HepG2 (cell line): ENCODE measurements around the gene EEF1A1. TPM values are rescaled to one million over a fixed set of nuclear protein-coding genes. Genes with fewer than 3 reads are reported as not detected.

Experiments used
- CSRNP1 ChIP-seq: sonication (generic); formaldehyde crosslinking; IDR thresholded peaks from 2 replicates; pipeline ENCODE4 v1.8.1; 2023; ENCODE audit warnings: mild to moderate bottlenecking, missing genetic modification reagents
- FOXA1 ChIP-seq, 2 experiments: fragments of 450-650 bp in 1 of 2; sonication (generic) in 1 of 2; formaldehyde crosslinking in 1 of 2; IDR thresholded peaks; 2 replicates each; pipeline versions ENCODE4 v1.4.0 to v1.6.1; 2016 to 2020; ENCODE audit warnings: missing genetic modification reagents in 1 of 2
- HNF1B ChIP-seq: sonication (generic); formaldehyde crosslinking; IDR thresholded peaks from 2 replicates; pipeline ENCODE4 v1.5.1; 2020; ENCODE audit warnings: mild to moderate bottlenecking, moderate library complexity, missing genetic modification reagents
- ISL2 ChIP-seq: sonication (generic); formaldehyde crosslinking; IDR thresholded peaks from 2 replicates; pipeline ENCODE4 v1.5.0; 2020; ENCODE audit warnings: missing genetic modification reagents
- KAT2B ChIP-seq: fragments of 150-350 bp; IDR thresholded peaks from 2 replicates; pipeline ENCODE4 v1.6.1; 2014; ENCODE audit warnings: low read depth, low read length, borderline replicate concordance
- NFKBIZ ChIP-seq: IDR thresholded peaks from 2 replicates; pipeline ENCODE4 v1.6.1; 2018; ENCODE audit warnings: missing genetic modification reagents, missing compliant biosample characterization
- NFYB ChIP-seq: sonication (generic); formaldehyde crosslinking; IDR thresholded peaks from 2 replicates; pipeline ENCODE4 v1.4.0; 2020; ENCODE audit warnings: missing genetic modification reagents
- NFYC ChIP-seq: IDR thresholded peaks from 2 replicates; pipeline ENCODE4 v1.6.1; 2016; ENCODE audit warnings: missing genetic modification reagents, missing compliant biosample characterization
- PHF8 ChIP-seq: sonication (generic); formaldehyde crosslinking; IDR thresholded peaks from 2 replicates; pipeline ENCODE4 v1.5.0; 2020; ENCODE audit warnings: missing genetic modification reagents
- PLSCR1 ChIP-seq: sonication (generic); formaldehyde crosslinking; IDR thresholded peaks from 2 replicates; pipeline ENCODE4 v1.5.0; 2020; ENCODE audit warnings: missing genetic modification reagents, mild to moderate bottlenecking, borderline replicate concordance
- SKIL ChIP-seq: sonication (generic); formaldehyde crosslinking; IDR thresholded peaks from 2 replicates; pipeline ENCODE4 v1.8.0; 2022; ENCODE audit warnings: missing genetic modification reagents, mild to moderate bottlenecking, moderate library complexity, borderline replicate concordance
- SRSF1 ChIP-seq: fragments of 200-400 bp; formaldehyde crosslinking; optimal IDR thresholded peaks from 2 replicates; pipeline ENCODE3; 2017; ENCODE audit warnings: mild to moderate bottlenecking, low read depth, low read length, moderate library complexity
- TCF7L2 ChIP-seq: IDR thresholded peaks from 2 replicates; pipeline ENCODE4 v1.6.1; 2011; ENCODE audit warnings: mild to moderate bottlenecking, low read depth, low read length, moderate library complexity
- ZBTB38 ChIP-seq: sonication (generic); formaldehyde crosslinking; IDR thresholded peaks from 2 replicates; pipeline ENCODE4 v1.5.1; 2020; ENCODE audit warnings: mild to moderate bottlenecking, missing genetic modification reagents
- ZBTB7B ChIP-seq: sonication (generic); formaldehyde crosslinking; IDR thresholded peaks from 2 replicates; pipeline ENCODE4 v1.4.0; 2020; ENCODE audit warnings: missing genetic modification reagents
- ZNF326 ChIP-seq: sonication (generic); formaldehyde crosslinking; IDR thresholded peaks from 2 replicates; pipeline ENCODE4 v1.4.0; 2020; ENCODE audit warnings: missing genetic modification reagents, borderline replicate concordance
- ZNF501 ChIP-seq: sonication (generic); formaldehyde crosslinking; IDR thresholded peaks from 2 replicates; pipeline ENCODE4 v1.5.1; 2020; ENCODE audit warnings: mild to moderate bottlenecking, moderate library complexity, missing genetic modification reagents
- ZNF607 ChIP-seq: sonication (generic); formaldehyde crosslinking; IDR thresholded peaks from 2 replicates; pipeline ENCODE4 v1.5.1; 2020; ENCODE audit warnings: missing genetic modification reagents, mild to moderate bottlenecking, borderline replicate concordance
- ZNF788 ChIP-seq: sonication (generic); formaldehyde crosslinking; IDR thresholded peaks from 2 replicates; pipeline ENCODE4 v1.5.0; 2020; ENCODE audit warnings: mild to moderate bottlenecking, missing genetic modification reagents, borderline replicate concordance
- polyA plus RNA-seq, 8 experiments: library from polyadenylated mRNA; depleted of rRNA in 3 of 8; stranded (reverse) in 7 of 8; unstranded in 1 of 8; fragments of >200 nt; fragmentation: Illumina TruSeq in 4 of 8; extraction: Trizol in 4 of 8; gene quantifications; 2 replicates each; pipeline versions ENCODE4 v1.2.1 to v1.2.3, GENCODE V29; 2011 to 2016; ENCODE audit warnings: low read depth in 4 of 8, missing spikeins in 1 of 8, mixed read lengths in 1 of 8; ENCODE audit not compliant: insufficient read depth in 1 of 8
- total RNA-seq, 5 experiments: library from RNA; depleted of rRNA; stranded (reverse); fragments of >200 nt; fragmentation: Illumina TruSeq; extraction: Trizol; gene quantifications; 2 replicates each; pipeline ENCODE4 v1.2.3, GENCODE V29; 2016; ENCODE audit warnings: low read depth in 1 of 5
- TF ChIP-seq, protein P1 (sequence below): sonication (generic); formaldehyde crosslinking; IDR thresholded peaks from 2 replicates; pipeline ENCODE4 v1.8.1; 2023; ENCODE audit warnings: mild to moderate bottlenecking, missing genetic modification reagents

The EEF1A1 gene
- total and polyA plus RNA-seq, 2 of the 13 experiments (the other 11 are each of a cell fraction or from before 2014, with no cell fraction given) = 13,726 to 17,172 TPM

DNA sequence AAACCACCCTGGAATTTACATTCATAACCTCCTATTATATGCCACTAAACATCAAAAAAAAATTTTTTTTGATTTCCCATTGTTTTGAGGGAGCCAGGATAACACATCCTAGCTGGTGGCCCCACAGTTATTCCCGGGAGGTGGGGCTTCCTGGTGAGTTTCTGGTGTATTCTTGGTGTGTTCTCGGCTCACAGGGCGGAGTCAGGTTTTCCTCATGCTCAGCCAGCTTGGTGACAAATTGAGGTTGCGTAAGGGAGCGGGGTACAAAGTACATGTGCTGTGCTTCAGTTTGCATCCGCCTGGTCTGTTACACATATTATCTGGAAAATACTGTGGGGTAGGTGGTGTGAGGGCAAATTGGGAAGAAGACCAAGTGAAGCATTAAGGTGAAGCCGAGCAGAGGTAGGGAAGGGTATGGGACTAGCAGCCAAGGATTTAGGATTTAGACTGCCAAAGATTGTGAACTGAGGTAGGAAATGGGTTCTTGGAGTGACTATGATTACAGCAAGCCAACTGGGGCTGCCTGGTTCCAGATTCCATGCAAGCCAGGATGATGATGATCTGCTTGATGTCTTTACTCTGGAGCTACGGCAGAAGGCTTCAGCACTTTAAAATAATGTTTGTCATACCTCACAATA is 46.2 kb upstream of the EEF1A1 start (continued):
- peak; percentile 62; the same call in 1 of the 2 replicates for TF ChIP-seq HNF1B
- TF ChIP-seq TCF7L2 = no peak
- no peak for TF ChIP-seq SRSF1
- TF ChIP-seq ISL2 = peak; percentile 75
- TF ChIP-seq FOXA1 (IDR thresholded peaks at IDR 0.05) = no peak
- TF ChIP-seq FOXA1 (CRISPR knock-in tag; IDR thresholded peaks at IDR 0.05) = peak; percentile 76
- TF ChIP-seq ZNF788 (CRISPR knock-in tag) = peak; percentile 84; the same call in 1 of the 2 replicates
- TF ChIP-seq NFYB (CRISPR knock-in tag) = no peak
- peak; percentile 76; the same call in 1 of the 2 replicates for TF ChIP-seq ZBTB7B (CRISPR knock-in tag)
- TF ChIP-seq ZNF607 (CRISPR knock-in tag) = no peak
- no peak for TF ChIP-seq KAT2B
- TF ChIP-seq PHF8 (CRISPR knock-in tag) = peak; percentile 50; the same call in 1 of the 2 replicates
- peak; percentile 74 for TF ChIP-seq SKIL (CRISPR knock-in tag)
- TF ChIP-seq NFKBIZ = 0 out of 2 replicates have a peak, but pooled peaks have one; percentile 32
- peak; percentile 53; the same call in 1 of the 2 replicates for TF ChIP-seq ZNF501 (CRISPR knock-in tag)
- TF ChIP-seq NFYC (CRISPR knock-in tag) = peak; percentile 29; the same call in 1 of the 2 replicates
- TF ChIP-seq ZBTB38 (CRISPR knock-in tag) = peak; percentile 64
- no peak for TF ChIP-seq PLSCR1 (CRISPR knock-in tag)
- TF ChIP-seq CSRNP1 (CRISPR knock-in tag) = peak; percentile 59; the same call in 1 of the 2 replicates
- TF ChIP-seq ZNF326 = no peak
- TF ChIP-seq, protein P1, sequence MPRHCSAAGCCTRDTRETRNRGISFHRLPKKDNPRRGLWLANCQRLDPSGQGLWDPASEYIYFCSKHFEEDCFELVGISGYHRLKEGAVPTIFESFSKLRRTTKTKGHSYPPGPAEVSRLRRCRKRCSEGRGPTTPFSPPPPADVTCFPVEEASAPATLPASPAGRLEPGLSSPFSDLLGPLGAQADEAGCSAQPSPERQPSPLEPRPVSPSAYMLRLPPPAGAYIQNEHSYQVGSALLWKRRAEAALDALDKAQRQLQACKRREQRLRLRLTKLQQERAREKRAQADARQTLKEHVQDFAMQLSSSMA (CRISPR knock-in tag) = 0 out of 2 replicates have a peak, but pooled peaks have one; percentile 27
